Activated naive CD4-positive, alpha-beta T cell treated with anti-CD3 and anti-CD28 coated beads for 36 hours (primary cell): Measurements from ENCODE around the gene SFT2D3. TPM values are rescaled to one million over a fixed set of nuclear protein-coding genes. Genes with fewer than 3 reads are reported as not detected.

Source experiments
- CTCF ChIA-PET: fragments of 350-600 bp; sonication (Branson Sonifier 250); formaldehyde crosslinking; loops from one replicate; lab custom pipeline; 2021; ENCODE audit warnings: antibody characterized with exemption; lab: Charles Lee
- DNase-seq: peaks from one replicate; pipeline ENCODE4 v3.0.0-alpha.2; 2020
- H3K27ac Mint-ChIP-seq: one replicate; pipeline ENCODE4 v1.8.0; 2021; ENCODE audit warnings: mild to moderate bottlenecking, mixed read lengths
- H3K27me3 Mint-ChIP-seq: one replicate; pipeline ENCODE4 v1.8.0; 2021; ENCODE audit warnings: low read depth, mixed read lengths
- H3K36me3 Mint-ChIP-seq: one replicate; pipeline ENCODE4 v1.8.0; 2021; ENCODE audit warnings: low read depth, mixed read lengths
- H3K4me1 Mint-ChIP-seq: one replicate; pipeline ENCODE4 v1.8.0; 2021; ENCODE audit warnings: low read depth, mixed read lengths
- H3K4me3 Mint-ChIP-seq: one replicate; pipeline ENCODE4 v1.8.0; 2021; ENCODE audit warnings: mild to moderate bottlenecking, moderate library complexity, mixed read lengths
- H3K9me3 Mint-ChIP-seq: one replicate; pipeline ENCODE4 v1.8.0; 2021; ENCODE audit warnings: mixed read lengths
- intact Hi-C: fragments of 100-400 bp; cut with micrococcal nuclease; formaldehyde crosslinking; loops from one replicate; pipeline ENCODE4 v1.15.1; 2023
- total RNA-seq, 2 experiments: library from RNA; stranded (reverse); gene quantifications; one replicate each; pipeline ENCODE4 v1.2.3, GENCODE V29; 2021

The SFT2D3 gene
- total RNA-seq, 2 experiments from 2014 or later, result 3.1 to 3.3 TPM

GRCh38 chr2:127678991-127679390, 22.3 kb upstream of the SFT2D3 start:
- Mint-ChIP-seq H3K36me3 (no peaks in the 10 kb centered on the region), H3K4me1 (peaks cover 10% of the 10 kb centered on the region), H3K27ac (no peak overlapping the region), H3K9me3 (no peaks in the 10 kb centered on the region), H3K4me3 (no peak overlapping the region), H3K27me3 (peaks cover 21% of the 10 kb centered on the region)
- intact Hi-C loops, result no loop called here
- no peak for DNase-seq
- CTCF ChIA-PET, result no interaction called here

- no peaks in the 10 kb centered on the region for H3K36me3 Mint-ChIP-seq
- H3K9me3 Mint-ChIP-seq, result no peaks in the 10 kb centered on the region
- peaks cover 6% of the 10 kb centered on the region for H3K4me1 Mint-ChIP-seq
- no peak overlapping the region for H3K4me3 Mint-ChIP-seq
- intact Hi-C loops, result no loop called here
- CTCF ChIA-PET, result no interaction called here
- DNase-seq, result no peak
- H3K27me3 Mint-ChIP-seq, result peaks cover 16% of the 10 kb centered on the region
- H3K27ac Mint-ChIP-seq, result no peak overlapping the region
Observed at GRCh38 chr2:127679680-127680361, 21.5 kb upstream of the SFT2D3 start.

GRCh38 chr2:127680706-127681287, 20.5 kb upstream of the SFT2D3 start:
- Mint-ChIP-seq H3K27me3 (peaks cover 13% of the 10 kb centered on the region), H3K36me3 (no peaks in the 10 kb centered on the region), H3K4me1 (peaks cover 4% of the 10 kb centered on the region), H3K27ac (no peak overlapping the region), H3K4me3 (no peak overlapping the region), H3K9me3 (no peaks in the 10 kb centered on the region)
- CTCF ChIA-PET, result no interaction called here
- intact Hi-C loops, result no loop called here
- DNase-seq, result no peak

- no peak for DNase-seq
- CTCF ChIA-PET, result no interaction called here
- Mint-ChIP-seq H3K36me3 (no peaks in the 10 kb centered on the region), H3K27me3 (peaks cover 9% of the 10 kb centered on the region), H3K9me3 (no peaks in the 10 kb centered on the region), H3K4me3 (no peak overlapping the region), H3K4me1 (no peaks in the 10 kb centered on the region), H3K27ac (no peak overlapping the region)
- intact Hi-C loops, result no loop called here
Observed at GRCh38 chr2:127681288-127681804, 20.0 kb upstream of the SFT2D3 start.

- H3K4me1 Mint-ChIP-seq, result no peaks in the 10 kb centered on the region
Observed at GRCh38 chr2:127681976-127682857, 19.1 kb upstream of the SFT2D3 start.

GRCh38 chr2:127683056-127683455, 18.2 kb upstream of the SFT2D3 start:
- no peak for DNase-seq
- CTCF ChIA-PET, result interaction anchor here (1.4 kb wide), 1 partner anchor 92 kb away, joined by 5 read pairs; no protein-coding TSS in a partner anchor
- no peak overlapping the region for H3K27ac Mint-ChIP-seq

More at GRCh38 chr2:127681976-127682857, 19.1 kb upstream of the SFT2D3 start:
- peaks cover 3% of the 10 kb centered on the region for H3K27me3 Mint-ChIP-seq
- no peak overlapping the region for H3K27ac Mint-ChIP-seq
- CTCF ChIA-PET, result interaction anchor here (1.4 kb wide), 1 partner anchor 91 kb away, joined by 5 read pairs; no protein-coding TSS in a partner anchor
- intact Hi-C loops, result no loop called here
- no peaks in the 10 kb centered on the region for H3K36me3 Mint-ChIP-seq
- no peaks in the 10 kb centered on the region for H3K9me3 Mint-ChIP-seq
- no peak overlapping the region for H3K4me3 Mint-ChIP-seq
- DNase-seq, result no peak

GRCh38 chr2:127683757-127684156, 17.5 kb upstream of the SFT2D3 start:
- no peaks in the 10 kb centered on the region for H3K4me1 Mint-ChIP-seq
- CTCF ChIA-PET, result interaction anchor here (1.4 kb wide), 1 partner anchor 92 kb away, joined by 5 read pairs; no protein-coding TSS in a partner anchor

More at GRCh38 chr2:127683056-127683455, 18.2 kb upstream of the SFT2D3 start:
- no peaks in the 10 kb centered on the region for H3K4me1 Mint-ChIP-seq
- intact Hi-C loops, result no loop called here
- H3K4me3 Mint-ChIP-seq, result no peak overlapping the region
- H3K36me3 Mint-ChIP-seq, result no peaks in the 10 kb centered on the region
- H3K9me3 Mint-ChIP-seq, result peaks cover 1% of the 10 kb centered on the region
- H3K27me3 Mint-ChIP-seq, result no peaks in the 10 kb centered on the region

GRCh38 chr2:127685410-127686080, 15.8 kb upstream of the SFT2D3 start:
- Mint-ChIP-seq H3K27me3 (peaks cover 3% of the 10 kb centered on the region), H3K27ac (no peak overlapping the region), H3K4me3 (no peak overlapping the region), H3K9me3 (peaks cover 5% of the 10 kb centered on the region), H3K4me1 (no peaks in the 10 kb centered on the region), H3K36me3 (no peaks in the 10 kb centered on the region)
- intact Hi-C loops, result no loop called here
- CTCF ChIA-PET, result interaction anchor here (0.6 kb wide), 1 partner anchor 67 kb away, joined by 3 read pairs; no protein-coding TSS in a partner anchor
- DNase-seq, result no peak

More at GRCh38 chr2:127683757-127684156, 17.5 kb upstream of the SFT2D3 start:
- peaks cover 1% of the 10 kb centered on the region for H3K9me3 Mint-ChIP-seq
- H3K27me3 Mint-ChIP-seq, result peaks cover 3% of the 10 kb centered on the region
- DNase-seq, result no peak
- H3K27ac Mint-ChIP-seq, result no peak overlapping the region
- intact Hi-C loops, result no loop called here
- H3K36me3 Mint-ChIP-seq, result no peaks in the 10 kb centered on the region
- no peak overlapping the region for H3K4me3 Mint-ChIP-seq

- H3K36me3 Mint-ChIP-seq, result peaks cover 8% of the 10 kb centered on the region
- H3K4me1 Mint-ChIP-seq, result no peaks in the 10 kb centered on the region
- peaks cover 18% of the 10 kb centered on the region for H3K9me3 Mint-ChIP-seq
- intact Hi-C loops, result no loop called here
- no peak overlapping the region for H3K4me3 Mint-ChIP-seq
- H3K27ac Mint-ChIP-seq, result no peak overlapping the region
- DNase-seq, result no peak
- CTCF ChIA-PET, result interaction anchor here (0.6 kb wide), 1 partner anchor 719 kb away, joined by 3 read pairs; no protein-coding TSS in a partner anchor
- peaks cover 3% of the 10 kb centered on the region for H3K27me3 Mint-ChIP-seq
Observed at GRCh38 chr2:127688405-127688804, 12.9 kb upstream of the SFT2D3 start.

GRCh38 chr2:127690696-127691095, 10.6 kb upstream of the SFT2D3 start:
- Mint-ChIP-seq H3K9me3 (peaks cover 18% of the 10 kb centered on the region), H3K4me3 (no peak overlapping the region)
- CTCF ChIA-PET, result no interaction called here

GRCh38 chr2:127694986-127695385, 6.3 kb upstream of the SFT2D3 start:
- intact Hi-C loops, result loop anchor here (1.0 kb wide), 1 partner anchor 104 kb away; no protein-coding TSS in a partner anchor
- Mint-ChIP-seq H3K36me3 (peaks cover 8% of the 10 kb centered on the region), H3K27me3 (no peaks in the 10 kb centered on the region), H3K27ac (no peak overlapping the region), H3K9me3 (peaks cover 16% of the 10 kb centered on the region), H3K4me3 (no peak overlapping the region), H3K4me1 (no peaks in the 10 kb centered on the region)
- CTCF ChIA-PET, result no interaction called here
- no peak for DNase-seq

More at GRCh38 chr2:127690696-127691095, 10.6 kb upstream of the SFT2D3 start:
- Mint-ChIP-seq H3K27me3 (peaks cover 3% of the 10 kb centered on the region), H3K27ac (no peak overlapping the region), H3K4me1 (no peaks in the 10 kb centered on the region), H3K36me3 (peaks cover 8% of the 10 kb centered on the region)
- intact Hi-C loops, result no loop called here
- no peak for DNase-seq
